WTC11 (cell line): ENCODE data around the gene GRK1. TPM values are rescaled to one million over a fixed set of nuclear protein-coding genes. Genes with fewer than 3 reads are reported as not detected.

ENCODE experiments used
- ATAC-seq: fragments of 200-7000 bp; cut with Tn5 transposase; 2 replicates; pipeline ENCODE4 v1.10.0; 2021; ENCODE audit warnings: mild to moderate bottlenecking, moderate library complexity
- CTCF ChIA-PET: fragments of 300-600 bp; sonication (Branson Sonifier 250); formaldehyde crosslinking; loops from one replicate; lab custom pipeline; 2021; ENCODE audit warnings: antibody characterized with exemption; lab: Charles Lee
- POLR2A ChIA-PET: fragments of 350-600 bp; sonication (Branson Sonifier 250); formaldehyde crosslinking; loops from one replicate; lab custom pipeline; 2021; ENCODE audit warnings: antibody characterized with exemption; lab: Charles Lee
- DNase-seq: peaks from one replicate; pipeline ENCODE4 v3.0.0; 2021; ENCODE audit warnings: low spot score
- H3K27ac Mint-ChIP-seq: 2 replicates; pipeline ENCODE4 v1.8.0; 2021; ENCODE audit warnings: mixed read lengths
- H3K27me3 Mint-ChIP-seq: 2 replicates; pipeline ENCODE4 v1.8.0; 2021; ENCODE audit warnings: low read depth, mild to moderate bottlenecking, moderate library complexity, mixed read lengths
- H3K36me3 Mint-ChIP-seq: 2 replicates; pipeline ENCODE4 v1.8.0; 2021; ENCODE audit warnings: mixed read lengths
- H3K4me1 Mint-ChIP-seq: 2 replicates; pipeline ENCODE4 v1.8.0; 2022; ENCODE audit warnings: mixed read lengths
- H3K4me3 Mint-ChIP-seq: 2 replicates; pipeline ENCODE4 v1.8.0; 2021; ENCODE audit warnings: mild to moderate bottlenecking, moderate library complexity, mixed read lengths
- H3K9me3 Mint-ChIP-seq: 2 replicates; pipeline ENCODE4 v1.8.0; 2021; ENCODE audit warnings: mixed read lengths
- ARID4B ChIP-seq: sonication (generic); formaldehyde crosslinking; IDR thresholded peaks from 2 replicates; pipeline ENCODE4 v1.8.0; 2023; ENCODE audit warnings: missing genetic modification reagents, mild to moderate bottlenecking, borderline replicate concordance
- E2F4 ChIP-seq: sonication (generic); formaldehyde crosslinking; IDR thresholded peaks from 2 replicates; pipeline ENCODE4 v1.8.1; 2022; ENCODE audit warnings: low read depth, mild to moderate bottlenecking, moderate library complexity, missing genetic modification reagents, borderline replicate concordance
- FOXP1 ChIP-seq: sonication (generic); formaldehyde crosslinking; IDR thresholded peaks from 2 replicates; pipeline ENCODE4 v1.8.0; 2022; ENCODE audit warnings: missing genetic modification reagents, mild to moderate bottlenecking, moderate library complexity, borderline replicate concordance
- GABPB1 ChIP-seq: sonication (generic); formaldehyde crosslinking; IDR thresholded peaks from 2 replicates; pipeline ENCODE4 v1.8.1; 2023; ENCODE audit warnings: mild to moderate bottlenecking, missing genetic modification reagents
- HMGA2 ChIP-seq: fragments of 250-450 bp; sonication (Bioruptor Pico); IDR thresholded peaks from 2 replicates; pipeline ENCODE4 v1.4.0; 2021; ENCODE audit warnings: mild to moderate bottlenecking, moderate library complexity
- MYBL2 ChIP-seq: sonication (generic); formaldehyde crosslinking; IDR thresholded peaks from 2 replicates; pipeline ENCODE4 v1.8.1; 2023; ENCODE audit warnings: mild to moderate bottlenecking, moderate library complexity, missing genetic modification reagents
- NFE2L1 ChIP-seq: sonication (generic); formaldehyde crosslinking; IDR thresholded peaks from 2 replicates; pipeline ENCODE4 v1.8.1; 2023; ENCODE audit warnings: missing genetic modification reagents
- OVOL2 ChIP-seq: fragments of 250-450 bp; sonication (Bioruptor Pico); IDR thresholded peaks from 2 replicates; pipeline ENCODE4 v1.9.0; 2021; ENCODE audit warnings: mild to moderate bottlenecking, borderline replicate concordance
- RELA ChIP-seq: sonication (generic); formaldehyde crosslinking; IDR thresholded peaks from 2 replicates; pipeline ENCODE4 v1.8.1; 2022; ENCODE audit warnings: missing genetic modification reagents, mild to moderate bottlenecking, borderline replicate concordance
- TEAD1 ChIP-seq: sonication (generic); formaldehyde crosslinking; IDR thresholded peaks from 2 replicates; pipeline ENCODE4 v1.8.0; 2022; ENCODE audit warnings: mild to moderate bottlenecking, missing genetic modification reagents
- total RNA-seq: library from RNA; stranded (reverse); gene quantifications from 3 replicates; pipeline ENCODE4 v1.2.3, GENCODE V29; 2021
- TF ChIP-seq, protein P1 (sequence below): fragments of 250-450 bp; sonication (Bioruptor Pico); IDR thresholded peaks from 2 replicates; pipeline ENCODE4 v1.9.0; 2021; ENCODE audit warnings: moderate library complexity, mild to moderate bottlenecking, inconsistent platforms, borderline replicate concordance
- TF ChIP-seq, protein P2 (sequence below): fragments of 250-450 bp; sonication (Bioruptor Pico); IDR thresholded peaks from 2 replicates; pipeline ENCODE4 v1.9.0; 2021; ENCODE audit warnings: mild to moderate bottlenecking, borderline replicate concordance

GRK1 gene
- total RNA-seq, 1 experiment from 2014 or later, result 0.17 TPM

DNA sequence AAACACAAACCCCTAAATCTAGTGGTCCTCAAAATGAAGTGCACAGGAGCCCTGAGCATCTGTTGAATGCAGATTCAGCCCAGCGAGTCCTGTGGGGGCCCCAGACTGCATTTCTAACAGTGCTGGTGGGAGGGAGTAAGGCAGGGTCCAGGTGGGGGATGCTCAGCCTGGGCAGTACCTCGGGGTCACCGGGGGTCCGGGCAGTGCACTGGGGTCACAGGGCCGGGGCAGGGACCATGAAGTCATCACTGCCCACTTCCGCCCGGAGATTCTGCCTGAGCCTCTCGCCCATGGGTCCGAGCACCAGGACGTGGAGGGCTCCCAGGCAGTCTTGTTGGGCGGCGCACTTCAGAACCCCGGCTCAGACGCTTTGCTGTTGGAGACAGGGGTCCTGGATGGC, 8.2 kb upstream of the GRK1 start (continued):
- no peak for TF ChIP-seq FOXP1 (CRISPR knock-in tag)

DNA sequence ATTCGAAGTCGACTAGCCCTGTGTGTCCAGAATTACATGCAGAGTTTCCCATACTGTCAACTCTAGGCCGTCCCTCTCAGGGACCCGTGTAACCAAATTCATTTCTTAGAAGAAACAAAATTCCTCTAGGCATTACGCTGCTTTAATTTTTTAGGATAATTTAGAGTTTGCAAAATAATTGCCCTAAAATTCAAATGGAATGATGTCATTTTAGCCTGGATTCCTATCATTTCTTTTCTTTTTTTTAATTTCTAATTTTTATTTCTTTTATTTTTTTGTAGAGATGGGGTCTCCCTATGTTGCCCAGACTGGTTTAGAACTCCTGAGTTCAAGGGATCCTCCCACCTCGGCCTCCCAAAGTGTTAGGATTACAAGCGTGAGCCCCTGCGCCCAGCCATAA, 7.7 kb upstream of the GRK1 start:
- Mint-ChIP-seq H3K36me3 (no peaks in the 10 kb centered on the region), H3K9me3 (peaks cover 20% of the 10 kb centered on the region), H3K27ac (no peak overlapping the region), H3K27me3 (no peaks in the 10 kb centered on the region; the same call in 1 of the 2 replicates), H3K4me1 (no peaks in the 10 kb centered on the region), H3K4me3 (no peak overlapping the region)
- ChIA-PET POLR2A (no interaction called here), CTCF (no interaction called here)
- TF ChIP-seq, protein P1, sequence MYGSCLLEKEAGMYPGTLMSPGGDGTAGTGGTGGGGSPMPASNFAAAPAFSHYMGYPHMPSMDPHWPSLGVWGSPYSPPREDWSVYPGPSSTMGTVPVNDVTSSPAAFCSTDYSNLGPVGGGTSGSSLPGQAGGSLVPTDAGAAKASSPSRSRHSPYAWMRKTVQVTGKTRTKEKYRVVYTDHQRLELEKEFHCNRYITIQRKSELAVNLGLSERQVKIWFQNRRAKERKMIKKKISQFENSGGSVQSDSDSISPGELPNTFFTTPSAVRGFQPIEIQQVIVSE (CRISPR knock-in tag), result no peak
- TF ChIP-seq RELA (CRISPR knock-in tag) (no peak), MYBL2 (CRISPR knock-in tag) (no peak), GABPB1 (CRISPR knock-in tag) (no peak), E2F4 (CRISPR knock-in tag) (no peak), ARID4B (CRISPR knock-in tag) (no peak), NFE2L1 (CRISPR knock-in tag) (no peak), TEAD1 (no peak), OVOL2 (CRISPR knock-in tag) (no peak)
- TF ChIP-seq, protein P2, sequence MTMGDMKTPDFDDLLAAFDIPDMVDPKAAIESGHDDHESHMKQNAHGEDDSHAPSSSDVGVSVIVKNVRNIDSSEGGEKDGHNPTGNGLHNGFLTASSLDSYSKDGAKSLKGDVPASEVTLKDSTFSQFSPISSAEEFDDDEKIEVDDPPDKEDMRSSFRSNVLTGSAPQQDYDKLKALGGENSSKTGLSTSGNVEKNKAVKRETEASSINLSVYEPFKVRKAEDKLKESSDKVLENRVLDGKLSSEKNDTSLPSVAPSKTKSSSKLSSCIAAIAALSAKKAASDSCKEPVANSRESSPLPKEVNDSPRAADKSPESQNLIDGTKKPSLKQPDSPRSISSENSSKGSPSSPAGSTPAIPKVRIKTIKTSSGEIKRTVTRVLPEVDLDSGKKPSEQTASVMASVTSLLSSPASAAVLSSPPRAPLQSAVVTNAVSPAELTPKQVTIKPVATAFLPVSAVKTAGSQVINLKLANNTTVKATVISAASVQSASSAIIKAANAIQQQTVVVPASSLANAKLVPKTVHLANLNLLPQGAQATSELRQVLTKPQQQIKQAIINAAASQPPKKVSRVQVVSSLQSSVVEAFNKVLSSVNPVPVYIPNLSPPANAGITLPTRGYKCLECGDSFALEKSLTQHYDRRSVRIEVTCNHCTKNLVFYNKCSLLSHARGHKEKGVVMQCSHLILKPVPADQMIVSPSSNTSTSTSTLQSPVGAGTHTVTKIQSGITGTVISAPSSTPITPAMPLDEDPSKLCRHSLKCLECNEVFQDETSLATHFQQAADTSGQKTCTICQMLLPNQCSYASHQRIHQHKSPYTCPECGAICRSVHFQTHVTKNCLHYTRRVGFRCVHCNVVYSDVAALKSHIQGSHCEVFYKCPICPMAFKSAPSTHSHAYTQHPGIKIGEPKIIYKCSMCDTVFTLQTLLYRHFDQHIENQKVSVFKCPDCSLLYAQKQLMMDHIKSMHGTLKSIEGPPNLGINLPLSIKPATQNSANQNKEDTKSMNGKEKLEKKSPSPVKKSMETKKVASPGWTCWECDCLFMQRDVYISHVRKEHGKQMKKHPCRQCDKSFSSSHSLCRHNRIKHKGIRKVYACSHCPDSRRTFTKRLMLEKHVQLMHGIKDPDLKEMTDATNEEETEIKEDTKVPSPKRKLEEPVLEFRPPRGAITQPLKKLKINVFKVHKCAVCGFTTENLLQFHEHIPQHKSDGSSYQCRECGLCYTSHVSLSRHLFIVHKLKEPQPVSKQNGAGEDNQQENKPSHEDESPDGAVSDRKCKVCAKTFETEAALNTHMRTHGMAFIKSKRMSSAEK (CRISPR knock-in tag), result no peak
- ATAC-seq, result no peak
- DNase-seq, result no peak

- H3K27me3 Mint-ChIP-seq, result no peaks in the 10 kb centered on the region; the same call in 1 of the 2 replicates
- H3K4me1 Mint-ChIP-seq, result no peaks in the 10 kb centered on the region
- DNase-seq, result no peak
- H3K9me3 Mint-ChIP-seq, result peaks cover 20% of the 10 kb centered on the region
- H3K27ac Mint-ChIP-seq, result no peak overlapping the region
- no peak overlapping the region for H3K4me3 Mint-ChIP-seq
- no peaks in the 10 kb centered on the region for H3K36me3 Mint-ChIP-seq
- ChIA-PET CTCF (no interaction called here), POLR2A (no interaction called here)
- TF ChIP-seq ARID4B (CRISPR knock-in tag), result no peak
- no peak for TF ChIP-seq HMGA2 (CRISPR knock-in tag)
- ATAC-seq, result no peak
Observed at GRCh38 chr13:113660066-113660465, 7.0 kb upstream of the GRK1 start.
